C1 segment of cervical spinal cord (tissue), 14 donors: ENCODE results near the gene TRIM7.
"Not testable (repeated sequence)": the region's sequence is repeated elsewhere in the genome, so short reads cannot be mapped to it uniquely, and the experiment has no call there.

ENCODE experiments used
- DNase-seq, 14 donors: peaks; one replicate each; lab custom pipeline; 2025; lab: John Stamatoyannopoulos, UW

Gene TRIM7

GRCh38 chr5:181193656-181194055 lies 11.3 kb downstream of the TRIM7 start:
- DNase-seq, result no peak

GRCh38 chr5:181192337-181193046 lies 12.5 kb downstream of the TRIM7 start:
- DNase-seq, result no peak

- no peak for DNase-seq
These were observed 13.3 kb downstream of the TRIM7 start for GRCh38 chr5:181191526-181192336.

- no peak for DNase-seq
These were observed 14.1 kb downstream of the TRIM7 start for GRCh38 chr5:181190711-181191525.

GRCh38 chr5:181189962-181190710 lies 14.9 kb downstream of the TRIM7 start:
- no peak for DNase-seq

GRCh38 chr5:181189363-181189961 lies 15.5 kb downstream of the TRIM7 start:
- DNase-seq, result no peak

- DNase-seq, result no peak
These were observed 16.2 kb downstream of the TRIM7 start for GRCh38 chr5:181188700-181189362.

GRCh38 chr5:181187500-181188213 lies 17.3 kb downstream of the TRIM7 start:
- no peak for DNase-seq

GRCh38 chr5:181186986-181187499 lies 18.0 kb downstream of the TRIM7 start:
- no peak for DNase-seq

GRCh38 chr5:181186022-181186421 lies 19.0 kb downstream of the TRIM7 start:
- DNase-seq, result no peak

- DNase-seq, result no peak
These were observed 19.4 kb downstream of the TRIM7 start for GRCh38 chr5:181185560-181185959.

- no peak for DNase-seq
These were observed 20.2 kb downstream of the TRIM7 start for GRCh38 chr5:181184845-181185216.

- no peak for DNase-seq
These were observed 22.3 kb downstream of the TRIM7 start for GRCh38 chr5:181182651-181183050.

GRCh38 chr5:181181650-181182565 lies 23.1 kb downstream of the TRIM7 start:
- DNase-seq, result no peak

- DNase-seq, result not testable (repeated sequence)
These were observed 27.4 kb downstream of the TRIM7 start for GRCh38 chr5:181177559-181177958.

GRCh38 chr5:181176254-181176952 lies 28.6 kb downstream of the TRIM7 start:
- DNase-seq, result no peak

- no peak for DNase-seq
These were observed 31.3 kb downstream of the TRIM7 start for GRCh38 chr5:181173420-181174342.
